ENCODE data around the gene KCNK4.

The KCNK4 gene

DNA sequence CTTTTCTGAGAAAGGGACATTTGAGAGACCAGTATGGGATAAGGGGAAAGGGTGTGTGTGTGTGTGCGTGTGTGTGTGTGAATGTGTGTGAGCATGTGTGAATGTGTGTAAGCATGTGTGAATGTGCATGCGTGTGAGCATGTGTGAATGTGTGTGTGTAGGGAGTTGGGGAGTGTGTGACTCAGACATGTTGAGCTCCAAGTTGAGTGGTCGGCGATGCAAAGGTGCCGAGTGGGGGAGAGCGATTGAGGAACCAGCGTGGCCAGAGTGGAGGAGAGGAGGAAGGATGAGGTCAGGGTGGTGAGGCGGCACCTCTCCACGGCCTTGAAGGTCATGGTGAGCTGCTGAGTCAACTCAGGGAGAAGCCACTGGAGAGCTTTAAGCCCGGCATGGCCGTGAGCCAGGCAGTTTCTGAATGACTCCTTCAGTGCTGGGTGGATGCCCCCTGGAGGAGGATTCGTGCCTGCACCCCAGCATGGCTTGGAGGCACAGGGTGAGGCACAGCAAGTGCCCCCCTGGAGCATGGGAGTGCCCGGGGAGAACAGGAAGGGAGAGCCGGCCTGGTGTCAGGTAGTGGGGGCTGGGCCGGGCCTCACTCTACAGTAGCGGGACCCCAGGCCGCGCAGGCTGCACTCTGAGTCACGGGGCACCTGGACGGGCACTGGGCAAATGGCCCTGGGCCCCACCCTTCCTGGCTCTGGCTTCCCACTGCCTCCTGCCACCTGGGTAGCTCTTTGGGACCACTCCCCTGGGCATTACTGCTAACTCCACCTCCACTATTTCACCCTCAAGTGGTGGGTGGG is 40.7 kb downstream of the KCNK4 start:
- no peak for DNase-seq

DNA sequence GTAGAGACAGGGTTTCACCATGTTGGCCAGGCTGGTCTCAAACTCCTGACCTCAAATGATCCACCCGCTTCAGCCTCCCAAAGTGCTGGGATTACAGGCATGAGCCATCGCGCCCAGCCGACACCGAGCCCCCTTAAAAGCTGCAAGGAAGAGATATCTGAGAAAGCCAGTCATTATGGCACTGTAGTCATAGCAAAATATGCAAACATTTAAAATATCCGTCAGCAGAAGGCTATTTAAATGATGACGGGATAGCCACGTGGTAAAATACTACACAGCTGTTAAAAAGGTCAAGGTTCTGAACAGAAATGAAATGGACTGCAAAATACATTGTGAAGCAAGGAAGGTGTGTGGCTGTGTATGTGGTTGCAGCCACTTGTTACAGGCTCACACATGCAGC is 42.5 kb downstream of the KCNK4 start:
- no peak for DNase-seq

DNA sequence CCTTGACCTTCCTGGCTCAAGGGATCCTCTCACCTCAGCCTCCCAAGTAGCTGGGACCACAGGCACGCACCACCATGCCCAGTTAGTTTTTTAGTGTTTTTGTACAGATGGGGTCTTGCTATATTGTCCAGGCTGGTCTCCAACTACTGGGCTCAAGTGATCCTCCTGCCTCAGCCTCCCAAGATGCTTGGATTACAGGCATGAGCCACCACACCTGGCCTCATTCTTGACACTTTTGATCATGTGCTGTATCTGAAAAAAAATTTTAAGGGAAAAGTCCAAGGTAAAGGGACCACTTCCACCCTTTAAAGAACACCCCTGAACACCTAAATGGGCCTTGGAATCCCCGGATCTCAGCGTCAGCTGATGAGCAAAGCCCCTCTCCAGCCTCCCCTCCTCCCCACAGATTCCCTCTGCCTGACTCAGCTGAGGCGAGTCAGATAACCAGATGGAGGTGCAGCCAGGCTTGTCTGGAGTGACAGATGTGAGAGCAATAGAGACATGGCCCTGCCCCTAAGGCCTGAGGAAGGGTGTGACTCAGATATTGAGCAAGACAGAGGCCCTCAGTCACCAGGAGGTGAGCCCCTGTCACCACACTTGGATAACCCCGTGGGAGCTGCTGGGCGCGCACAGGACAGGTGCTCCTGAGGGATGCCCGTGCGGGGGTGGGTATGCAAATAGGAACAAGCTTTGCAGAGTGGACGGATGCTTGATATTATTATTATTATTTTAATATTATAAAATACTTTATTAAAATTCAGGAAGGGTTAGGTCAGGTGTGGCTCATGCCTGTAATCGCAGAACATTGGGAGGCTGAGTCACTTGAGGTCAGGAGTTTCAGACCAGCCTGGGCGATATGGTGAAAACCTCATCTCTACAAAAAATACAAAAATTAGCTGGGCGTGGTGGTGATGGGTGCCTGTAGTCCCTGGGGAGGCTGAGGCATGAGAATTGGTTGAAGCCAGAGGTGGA is 43.9 kb downstream of the KCNK4 start:
- peak; percentile 97 for DNase-seq

DNA sequence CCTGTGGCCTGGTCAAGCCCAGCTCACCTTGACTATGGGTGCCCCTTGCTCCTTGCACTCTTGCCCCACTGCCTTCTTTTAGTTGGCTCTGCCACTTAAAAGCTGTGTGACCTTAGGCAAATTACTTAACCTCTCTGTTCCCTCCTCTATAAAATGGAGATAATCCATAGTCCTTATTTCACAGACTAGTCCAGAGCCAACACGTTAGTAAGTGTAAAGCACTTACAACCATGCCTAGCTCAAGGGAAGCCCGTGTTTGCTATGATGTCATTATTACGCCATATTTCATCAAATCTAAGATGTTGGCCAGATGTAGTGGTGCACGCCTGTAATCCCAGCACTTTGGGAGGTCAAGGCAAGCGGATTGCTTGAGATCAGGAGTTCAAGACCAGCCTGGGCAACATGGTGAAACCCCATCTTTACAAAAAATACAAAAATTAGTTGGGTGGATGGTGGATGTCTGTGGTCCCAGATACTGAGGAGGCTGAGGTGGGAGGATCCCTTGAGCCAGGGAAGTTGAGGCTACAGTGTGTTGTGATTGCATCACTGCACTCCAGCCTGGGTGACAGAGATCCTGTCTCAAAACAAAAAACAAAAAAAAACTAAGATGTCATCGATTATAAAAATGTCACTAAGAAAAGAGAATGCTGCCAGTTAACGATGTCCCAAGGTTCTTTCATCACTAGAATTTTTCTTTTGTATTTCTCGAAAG is 46.6 kb downstream of the KCNK4 start:
- no peak for DNase-seq

DNA sequence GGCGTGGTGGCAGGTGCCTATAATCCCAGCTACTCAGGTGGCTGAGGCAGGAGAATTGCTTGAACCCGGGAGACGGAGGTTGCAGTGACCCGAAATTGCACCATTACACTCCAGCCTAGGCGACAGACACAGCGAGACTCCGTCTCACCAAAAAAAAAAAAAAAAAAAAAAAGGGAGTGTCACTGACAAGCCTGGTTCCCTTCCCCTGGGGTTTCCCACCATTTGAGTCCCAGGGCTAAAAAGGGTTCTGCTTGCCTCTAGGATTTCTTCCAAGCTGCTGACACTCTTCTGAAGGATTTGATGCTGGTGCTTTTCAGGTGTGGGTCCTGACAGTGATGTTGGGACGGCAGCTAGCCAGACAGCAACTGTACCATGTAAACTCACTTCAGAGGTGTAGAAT is 47.6 kb downstream of the KCNK4 start:
- DNase-seq: peak; percentile 78

DNA sequence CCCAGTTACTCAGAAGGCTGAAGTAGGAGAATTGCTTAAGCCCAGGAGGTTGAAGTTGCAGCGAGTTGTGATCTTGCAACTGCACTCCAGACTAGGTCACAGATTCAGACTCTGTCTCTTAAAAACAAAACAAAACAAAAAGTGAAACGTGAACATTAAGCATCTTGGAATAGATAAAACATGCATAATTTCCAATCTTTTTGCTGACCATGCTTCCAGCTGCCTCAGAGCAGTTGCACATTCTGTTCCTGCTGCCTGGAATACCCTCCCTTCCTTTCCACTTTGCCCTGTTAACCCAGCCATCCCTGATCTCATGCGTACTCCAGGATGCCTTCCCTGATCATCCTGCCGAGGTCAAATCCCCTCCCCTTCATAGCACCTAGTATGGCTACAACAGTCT is 48.2 kb downstream of the KCNK4 start:
- no peak for DNase-seq

DNA sequence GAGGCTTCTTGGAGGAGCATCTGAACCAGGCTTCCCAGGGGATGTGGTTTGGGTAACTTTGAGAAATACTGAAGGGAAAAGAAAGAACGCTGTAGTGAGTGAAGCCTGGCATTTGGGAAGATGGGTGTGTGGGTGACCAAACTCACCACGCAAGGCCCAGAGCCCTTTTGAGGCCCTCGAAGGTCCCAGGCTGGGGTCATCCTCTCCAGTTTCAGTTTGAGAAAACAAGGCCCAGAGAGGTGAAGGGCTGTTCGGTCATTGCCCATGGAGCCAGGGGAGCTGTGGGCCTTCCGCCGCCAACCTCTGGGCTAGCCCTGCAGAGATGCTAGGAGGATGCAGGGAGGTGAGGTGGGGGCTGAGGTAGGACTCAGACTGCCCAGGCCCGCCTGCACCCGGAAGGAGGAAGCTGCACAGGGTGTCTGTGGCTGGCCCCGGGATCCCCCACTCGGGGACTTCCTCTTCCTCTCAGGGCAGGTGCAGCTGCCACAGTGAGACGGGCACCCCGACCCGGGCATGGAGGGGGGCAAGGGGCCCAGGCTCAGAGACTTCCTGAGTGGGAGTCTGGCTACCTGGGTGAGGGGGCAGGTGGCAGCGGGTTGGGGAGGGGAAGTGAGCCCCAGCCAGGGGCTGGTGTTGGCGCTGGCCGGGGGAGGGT is 48.8 kb downstream of the KCNK4 start, which contains the start of gene CCDC88B:
Gene CCDC88B, plus strand, starts transcription at position 451 of the 655 bp plus-strand sequence. Its CDS starts 63 bp downstream, at position 514.
- DNase-seq: no peak

DNA sequence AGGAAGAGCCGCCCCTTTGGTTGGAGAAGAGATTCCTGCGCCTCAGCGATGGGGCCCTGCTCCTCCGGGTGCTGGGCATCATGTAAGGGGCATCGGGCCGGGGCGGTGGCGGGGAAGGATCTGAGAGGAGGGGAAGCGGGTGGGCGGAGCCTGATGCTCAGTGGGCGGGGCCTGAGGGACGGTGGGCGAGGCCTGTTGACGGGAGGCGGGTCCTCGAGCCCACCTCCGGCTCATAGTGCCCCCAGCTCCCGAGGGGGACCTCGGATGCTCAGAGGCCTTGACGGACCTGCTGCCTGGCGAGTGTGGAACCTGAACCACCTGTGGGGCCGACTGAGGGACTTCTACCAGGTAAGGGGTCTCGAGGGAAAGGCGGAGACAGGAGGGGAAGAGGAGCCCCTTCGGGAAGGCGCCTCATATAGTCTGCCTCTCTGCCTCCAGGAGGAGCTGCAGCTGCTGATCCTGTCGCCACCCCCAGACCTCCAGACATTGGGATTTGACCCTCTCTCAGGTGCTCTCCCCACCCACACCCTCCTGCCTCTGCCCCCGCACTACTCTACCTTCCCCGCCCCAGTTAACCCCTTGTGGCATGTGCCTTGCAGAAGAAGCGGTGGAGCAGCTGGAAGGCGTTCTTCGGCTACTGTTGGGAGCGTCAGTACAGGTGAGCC is 49.7 kb downstream of the KCNK4 start:
- no peak for DNase-seq

DNA sequence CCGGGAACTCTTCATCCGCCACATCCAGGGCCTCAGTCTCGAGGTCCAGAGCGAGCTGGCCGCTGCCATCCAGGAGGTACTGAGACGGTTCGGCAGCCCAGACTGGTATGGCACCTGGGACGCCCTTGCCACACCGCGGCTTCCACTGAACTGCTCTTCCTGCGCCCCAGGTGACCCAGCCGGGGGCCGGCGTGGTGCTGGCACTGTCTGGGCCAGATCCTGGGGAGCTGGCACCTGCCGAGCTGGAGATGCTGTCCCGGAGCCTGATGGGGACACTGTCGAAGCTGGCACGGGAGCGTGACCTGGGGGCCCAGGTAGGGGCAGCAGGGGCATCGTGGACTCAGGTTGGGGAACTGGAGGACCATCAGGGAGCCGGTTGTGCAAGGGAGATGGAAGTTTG is 50.3 kb downstream of the KCNK4 start:
- DNase-seq: no peak

DNA sequence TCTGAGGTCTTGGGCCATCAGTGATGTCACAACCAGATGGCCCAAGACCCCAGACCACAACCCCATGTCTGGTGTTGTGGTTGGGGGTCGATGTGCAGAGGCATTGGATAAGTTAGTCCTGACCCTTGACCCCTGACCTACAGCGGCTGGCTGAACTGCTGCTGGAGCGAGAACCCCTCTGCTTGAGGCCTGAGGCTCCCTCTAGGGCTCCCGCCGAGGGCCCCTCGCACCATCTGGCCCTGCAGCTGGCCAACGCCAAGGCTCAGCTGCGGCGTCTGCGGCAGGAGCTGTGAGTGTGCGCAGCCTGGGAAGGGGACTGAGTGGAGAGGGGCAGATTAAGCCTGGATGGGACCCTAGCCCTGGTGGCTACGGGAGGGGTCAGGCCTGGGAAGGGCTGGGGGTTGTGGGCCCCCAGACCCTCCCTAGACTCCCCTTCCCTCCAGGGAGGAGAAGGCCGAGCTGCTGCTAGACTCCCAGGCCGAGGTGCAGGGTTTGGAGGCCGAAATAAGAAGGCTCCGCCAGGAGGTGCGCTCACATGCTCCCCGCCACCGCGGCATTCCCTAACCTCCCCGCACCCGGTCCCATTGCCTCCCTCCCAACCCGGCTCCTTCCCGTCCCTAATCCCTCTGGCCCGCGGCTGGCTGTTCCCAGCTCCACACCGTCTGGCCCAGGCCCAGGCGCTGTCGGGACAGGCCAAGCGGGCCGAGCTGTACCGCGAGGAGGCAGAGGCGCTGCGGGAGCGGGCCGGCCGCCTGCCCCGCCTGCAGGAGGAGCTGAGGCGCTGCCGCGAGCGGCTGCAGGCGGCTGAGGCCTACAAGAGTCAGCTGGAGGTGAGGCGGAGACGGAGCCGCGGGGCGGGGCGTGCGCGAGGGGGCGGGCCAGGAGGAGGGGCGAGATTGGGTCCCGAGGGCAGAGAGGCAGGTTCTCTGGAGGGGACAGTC is 51.0 kb downstream of the KCNK4 start:
- peak; percentile 89 for DNase-seq

DNA sequence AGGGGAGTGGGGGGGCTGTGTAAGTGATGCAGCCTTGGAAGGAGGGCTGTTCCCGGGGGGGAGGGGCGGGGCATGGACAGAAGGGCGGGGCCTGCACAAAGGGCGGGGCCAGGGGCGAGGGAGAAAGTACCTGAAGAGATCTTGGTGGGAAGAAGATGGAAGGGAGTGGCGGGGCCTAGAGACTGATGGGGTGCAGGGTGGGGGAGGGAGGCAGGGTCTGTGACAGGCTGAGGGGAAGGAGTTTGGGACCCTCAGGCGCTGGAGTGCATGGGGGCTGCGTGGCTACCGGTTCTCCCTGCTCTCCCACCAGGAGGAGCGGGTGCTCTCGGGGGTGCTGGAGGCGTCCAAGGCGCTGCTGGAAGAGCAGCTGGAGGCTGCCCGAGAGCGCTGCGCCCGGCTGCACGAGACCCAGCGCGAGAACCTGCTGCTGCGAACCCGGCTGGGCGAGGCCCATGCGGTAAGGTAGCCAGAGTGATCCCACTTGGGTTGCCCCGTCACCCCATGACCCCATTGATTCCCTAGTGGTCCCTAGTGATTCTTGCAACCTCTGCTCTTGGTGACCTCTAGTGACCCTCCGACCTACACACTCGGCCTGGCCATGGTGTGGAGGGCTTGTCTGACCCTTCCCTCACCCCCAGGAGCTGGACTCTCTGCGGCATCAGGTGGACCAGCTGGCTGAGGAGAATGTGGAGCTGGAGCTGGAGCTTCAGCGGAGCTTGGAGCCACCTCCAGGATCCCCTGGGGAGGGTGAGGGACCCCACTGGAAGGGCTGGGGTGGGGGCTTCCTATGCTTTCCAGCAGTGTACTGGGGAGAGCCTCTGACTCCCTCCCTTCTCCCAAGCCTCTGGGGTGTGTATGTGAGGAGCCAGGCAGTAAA is 52.0 kb downstream of the KCNK4 start:
- DNase-seq: no peak

DNA sequence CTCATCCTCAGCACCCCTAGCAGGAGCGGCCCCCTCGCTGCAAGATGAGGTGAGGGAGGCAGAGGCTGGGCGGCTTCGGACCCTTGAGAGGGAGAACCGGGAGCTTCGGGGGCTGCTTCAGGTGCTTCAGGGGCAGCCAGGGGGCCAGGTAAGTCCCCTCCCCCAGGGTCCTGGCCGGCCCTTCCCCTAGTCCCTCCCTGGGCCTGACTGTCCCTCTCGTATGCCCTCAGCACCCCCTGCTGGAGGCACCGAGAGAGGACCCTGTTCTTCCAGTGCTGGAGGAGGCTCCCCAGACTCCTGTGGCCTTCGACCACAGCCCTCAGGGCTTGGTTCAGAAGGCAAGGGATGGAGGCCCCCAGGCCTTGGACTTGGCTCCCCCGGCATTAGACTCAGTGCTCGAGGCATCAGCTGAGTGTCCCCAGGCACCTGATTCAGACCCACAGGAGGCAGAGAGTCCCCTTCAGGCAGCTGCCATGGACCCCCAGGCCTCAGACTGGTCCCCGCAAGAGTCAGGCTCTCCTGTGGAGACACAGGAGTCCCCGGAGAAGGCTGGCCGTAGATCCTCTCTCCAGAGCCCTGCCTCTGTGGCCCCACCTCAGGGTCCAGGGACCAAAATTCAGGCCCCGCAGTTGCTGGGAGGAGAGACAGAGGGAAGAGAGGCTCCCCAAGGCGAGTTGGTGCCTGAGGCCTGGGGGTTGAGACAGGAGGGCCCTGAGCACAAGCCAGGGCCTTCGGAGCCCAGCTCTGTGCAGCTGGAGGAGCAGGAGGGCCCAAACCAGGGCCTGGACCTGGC is 52.9 kb downstream of the KCNK4 start:
- no peak for DNase-seq

DNA sequence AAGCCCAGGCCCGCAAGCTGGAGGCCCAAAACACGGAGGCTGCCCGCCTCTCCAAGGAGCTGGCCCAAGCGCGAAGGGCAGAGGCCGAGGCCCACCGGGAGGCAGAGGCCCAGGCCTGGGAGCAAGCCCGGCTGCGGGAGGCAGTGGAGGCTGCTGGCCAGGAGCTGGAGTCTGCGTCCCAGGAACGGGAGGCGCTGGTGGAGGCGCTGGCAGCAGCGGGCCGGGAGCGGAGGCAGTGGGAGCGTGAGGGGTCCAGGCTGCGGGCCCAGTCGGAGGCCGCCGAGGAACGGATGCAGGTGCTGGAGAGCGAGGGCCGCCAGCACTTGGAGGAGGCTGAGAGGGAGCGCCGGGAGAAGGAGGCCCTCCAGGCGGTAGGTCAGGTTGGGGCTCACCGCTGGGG is 53.7 kb downstream of the KCNK4 start:
- no peak for DNase-seq

DNA sequence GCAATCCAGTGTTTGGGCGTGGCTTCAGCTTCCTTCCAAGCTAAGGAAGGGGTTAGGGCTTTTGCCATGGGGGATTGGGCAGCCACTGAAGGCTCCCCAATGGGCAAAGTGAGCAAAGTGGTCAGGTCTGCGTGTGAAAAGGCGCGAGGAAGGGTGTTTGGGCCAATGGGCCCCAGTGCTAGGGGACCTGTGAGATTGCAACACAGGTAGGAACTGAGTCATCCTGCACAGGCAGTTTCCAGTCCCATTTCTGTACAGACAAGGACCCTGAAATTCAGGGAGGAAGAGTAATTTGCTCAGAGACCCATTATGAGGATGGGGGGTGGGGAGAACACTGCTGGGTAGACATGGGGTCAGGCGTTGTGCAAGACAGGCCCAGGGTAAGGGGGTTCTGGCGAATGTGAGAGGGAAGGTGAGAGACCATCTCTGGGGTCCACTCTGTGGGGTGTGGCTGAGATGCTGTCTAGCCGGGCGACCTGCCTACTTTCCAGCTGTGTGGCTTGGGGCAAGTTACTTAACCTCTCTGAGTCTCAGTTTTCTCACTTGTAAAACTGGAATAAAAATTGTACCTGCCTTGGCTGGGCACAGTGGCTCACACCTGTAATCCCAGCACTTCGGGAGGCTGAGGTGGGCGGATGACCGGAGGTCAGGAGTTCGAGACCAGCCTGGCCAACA is 56.2 kb downstream of the KCNK4 start:
- DNase-seq: no peak

DNA sequence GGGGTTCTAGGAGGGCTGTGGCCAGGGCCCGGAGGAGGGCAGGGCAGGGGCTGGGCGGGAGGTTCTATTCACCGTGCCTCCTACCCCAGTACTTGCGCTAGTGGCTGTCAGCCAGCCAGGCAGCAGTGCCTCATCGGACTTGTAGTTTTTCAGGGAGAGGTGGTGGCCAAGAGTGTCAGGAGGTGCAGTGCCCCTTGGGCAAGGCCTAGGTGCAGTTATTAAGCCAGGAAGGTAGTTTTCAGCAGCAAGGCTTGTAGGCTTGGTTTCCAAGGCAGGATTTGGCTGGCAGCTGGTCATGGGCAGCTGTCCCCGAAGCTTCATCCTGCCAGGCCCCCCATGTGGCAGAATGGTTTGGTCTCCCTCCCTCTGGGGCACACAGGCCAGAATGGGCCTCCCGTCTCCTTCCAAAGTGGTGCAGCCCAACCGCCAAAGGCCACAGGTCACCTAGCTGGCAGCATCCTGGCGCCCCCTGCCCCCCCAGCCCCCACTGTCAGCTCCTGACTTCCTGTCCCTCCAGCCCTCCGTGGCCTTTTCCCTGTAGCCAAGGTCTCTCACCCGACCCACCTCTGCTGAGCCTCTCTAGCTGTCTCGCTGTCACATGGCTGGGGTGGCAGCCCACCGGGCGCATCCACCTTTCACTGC is 57.4 kb downstream of the KCNK4 start:
- no peak for DNase-seq

DNA sequence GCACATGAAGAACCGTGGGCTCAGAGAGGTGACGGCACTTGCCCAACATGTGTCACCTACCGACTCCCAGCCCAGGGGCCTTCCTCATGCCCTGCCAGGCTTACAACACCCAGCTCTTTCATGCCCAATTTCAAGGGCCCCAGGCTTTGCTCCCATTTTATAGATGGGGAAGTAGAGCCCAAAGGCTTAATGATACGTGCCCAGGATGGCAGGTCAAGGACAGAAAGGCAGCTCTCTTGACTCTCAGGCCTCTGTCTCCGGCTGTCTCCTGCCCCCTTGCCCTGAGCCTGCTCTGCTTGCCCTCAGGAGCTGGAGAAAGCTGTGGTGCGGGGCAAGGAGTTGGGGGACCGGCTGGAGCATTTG is 57.9 kb downstream of the KCNK4 start:
- no peak for DNase-seq

DNA sequence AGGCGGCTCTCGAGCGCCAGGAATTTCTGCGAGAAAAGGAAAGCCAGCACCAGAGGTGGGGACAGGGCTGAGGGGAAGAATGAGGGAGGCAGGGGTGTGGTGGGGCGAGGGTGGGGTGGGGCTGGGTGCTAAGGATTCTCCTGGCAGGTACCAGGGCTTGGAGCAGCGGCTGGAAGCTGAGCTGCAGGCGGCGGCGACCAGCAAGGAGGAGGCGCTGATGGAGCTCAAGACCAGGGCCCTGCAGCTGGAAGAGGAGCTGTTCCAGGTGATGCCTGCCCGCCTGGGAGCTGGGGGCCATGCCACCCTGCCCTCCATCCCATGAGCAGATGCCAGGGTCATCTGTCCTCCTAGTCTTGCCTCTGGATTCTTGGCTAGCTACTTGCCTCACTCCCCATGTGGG is 58.3 kb downstream of the KCNK4 start:
- DNase-seq: no peak
